GM10248 (cell line): ENCODE measurements around the gene XAGE5.
"Not testable (repeated sequence)": the region's sequence is repeated elsewhere in the genome, so short reads cannot be mapped to it uniquely, and the experiment has no call there.

Experiments used
- CTCF ChIA-PET: fragments of 300-600 bp; sonication (Branson Sonifier 250); formaldehyde crosslinking; extraction: SDS; loops from one replicate; lab custom pipeline; 2021; ENCODE audit warnings: antibody characterized with exemption; lab: Yijun Ruan, JAX
- POLR2A ChIA-PET: fragments of 350-650 bp; sonication (Branson Sonifier 250); formaldehyde crosslinking; extraction: SDS; loops from one replicate; lab custom pipeline; 2020; ENCODE audit warnings: antibody characterized with exemption; lab: Yijun Ruan, JAX
- DNase-seq: peaks from one replicate; pipeline ENCODE4 v3.0.0; 2012; ENCODE audit errors: extremely low spot score
- CTCF ChIP-seq: IDR thresholded peaks from 2 replicates; pipeline ENCODE4 v1.5.1; 2012; ENCODE audit warnings: mild to moderate bottlenecking, low read depth; ENCODE audit errors: extremely low read depth, missing control alignments, control extremely low read depth

Gene XAGE5

GRCh38 chrX:52839137-52839536 is 28.1 kb downstream of the XAGE5 start:
- ChIA-PET POLR2A (no interaction called here), CTCF (no interaction called here)
- TF ChIP-seq CTCF: no peak
- no peak for DNase-seq

DNA sequence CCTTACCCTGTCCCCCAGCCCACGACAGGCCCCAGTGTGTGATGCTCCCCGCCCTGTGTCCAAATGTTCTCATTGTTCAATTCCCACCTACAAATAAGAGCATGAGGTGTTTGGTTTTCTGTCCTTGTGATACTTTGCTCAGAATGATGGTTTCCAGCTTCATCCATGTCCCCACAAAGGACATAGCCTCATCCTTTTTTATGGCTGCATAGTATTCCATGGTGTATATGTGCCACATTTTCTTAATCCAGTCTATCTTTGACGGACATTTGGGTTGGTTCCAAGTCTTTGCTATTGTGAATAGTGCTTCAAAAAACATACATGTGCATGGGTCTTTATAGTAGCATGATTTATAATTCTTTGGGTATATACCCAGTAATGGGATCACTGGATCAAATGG is 32.5 kb downstream of the XAGE5 start:
- POLR2A ChIA-PET, DNase-seq, CTCF ChIA-PET: not testable (repeated sequence)

DNA sequence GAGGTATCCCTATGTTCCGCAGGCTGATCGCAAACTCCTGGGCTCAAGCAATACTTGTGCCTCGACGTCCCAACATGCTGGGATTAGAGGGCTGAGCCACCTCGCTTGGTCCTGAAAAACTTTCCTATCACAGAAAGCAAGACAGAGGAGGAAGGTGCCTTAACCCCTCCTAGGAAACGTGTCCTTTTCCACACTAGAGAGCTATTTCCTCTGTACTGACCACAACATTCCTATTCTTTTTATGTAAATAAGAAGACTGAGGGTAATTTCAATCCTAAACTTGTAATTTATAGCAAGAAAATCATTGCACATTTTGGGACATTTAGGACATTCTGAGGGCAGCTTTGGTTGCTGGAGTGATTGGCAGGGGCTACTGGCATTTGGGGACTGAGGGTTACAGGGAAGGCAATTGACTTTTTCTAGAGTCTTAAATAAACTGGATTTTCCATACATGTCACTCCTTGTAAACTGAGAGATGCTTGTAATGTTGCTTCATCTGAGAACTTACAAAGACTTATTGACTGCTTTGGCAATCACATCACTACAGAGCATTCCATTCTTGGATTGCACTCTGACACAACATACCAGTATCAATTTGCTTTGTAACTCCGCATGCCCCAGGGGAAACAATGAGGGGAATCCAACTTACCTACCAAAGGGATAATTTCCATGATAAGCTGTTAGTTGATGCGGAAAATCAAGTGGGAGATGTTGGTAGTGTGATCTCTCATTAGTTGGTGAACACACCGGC is 41.2 kb downstream of the XAGE5 start:
- no peak for DNase-seq
- CTCF ChIA-PET: no interaction called here

DNA sequence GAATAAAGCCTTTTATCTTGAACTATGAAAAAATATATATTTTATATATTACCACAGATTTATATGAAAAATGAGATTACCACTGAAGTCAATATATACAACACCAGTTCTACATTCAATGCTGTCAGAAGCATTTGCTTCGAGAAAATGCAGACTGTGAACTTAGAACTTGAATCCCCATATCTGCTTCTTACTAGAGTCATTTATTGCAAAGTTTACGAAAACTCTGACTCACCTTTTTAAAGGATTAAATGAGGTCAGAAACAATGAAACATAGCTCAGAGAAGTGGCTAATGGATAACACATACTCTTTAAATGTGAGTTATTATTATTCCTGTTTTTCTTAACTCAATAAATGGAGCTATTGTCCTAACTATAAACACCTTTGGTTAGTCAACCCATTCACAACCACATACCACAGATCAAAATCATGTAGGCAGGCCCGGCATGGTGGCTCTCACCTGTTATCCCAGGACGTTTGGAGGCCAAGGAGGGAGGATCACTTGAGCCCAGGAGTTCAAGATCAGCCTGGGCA is 46.0 kb downstream of the XAGE5 start:
- CTCF ChIA-PET, DNase-seq, POLR2A ChIA-PET: not testable (repeated sequence)

More for the DNA sequence above, 41.2 kb downstream of the XAGE5 start:
- TF ChIP-seq CTCF: no peak
- POLR2A ChIA-PET: no interaction called here

DNA sequence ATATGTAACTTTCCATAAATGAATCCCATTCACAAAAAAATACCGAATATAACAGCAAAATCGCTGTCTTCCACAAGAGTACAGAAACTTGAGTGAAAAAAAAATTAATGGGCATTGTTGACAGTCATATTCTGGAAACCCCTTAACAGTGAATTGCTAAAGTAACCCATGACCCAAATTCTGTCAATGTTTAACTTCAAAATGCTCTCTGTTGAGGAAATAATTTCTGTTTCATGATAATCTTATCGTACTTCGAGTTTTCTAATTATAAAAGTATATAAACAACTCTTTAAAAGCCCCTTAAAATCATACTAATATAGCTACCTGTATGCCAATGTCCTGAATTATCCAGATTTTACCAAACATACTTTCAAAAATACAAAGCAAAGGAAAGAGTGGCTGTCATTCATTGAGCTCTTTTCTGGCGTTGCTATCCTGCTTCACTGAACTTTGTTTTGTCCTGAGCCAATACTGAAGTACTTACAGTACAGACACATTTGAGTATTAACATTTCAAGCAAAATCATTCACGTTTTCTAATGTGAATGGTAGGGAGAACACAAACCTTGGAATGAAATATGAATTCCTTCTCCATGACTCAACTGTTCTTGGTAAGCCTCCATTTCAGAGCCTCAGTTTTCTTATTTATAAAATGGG is 54.4 kb downstream of the XAGE5 start:
- no peak for DNase-seq
- ChIA-PET POLR2A (no interaction called here), CTCF (no interaction called here)
- TF ChIP-seq CTCF: no peak
